Fibroblast of mammary gland (primary cell): Measurements from ENCODE around the gene EXOC6B.

Source experiments
- DNase-seq: peaks from one replicate; pipeline ENCODE4 v3.0.0-alpha.2; 2010; ENCODE audit warnings: low read depth
- H3K4me3 ChIP-seq: 2 replicates; pipeline ENCODE4 v1.5.1; 2011; ENCODE audit warnings: low read depth, mild to moderate bottlenecking, low read length, moderate library complexity; ENCODE audit not compliant: control insufficient read depth
- CTCF ChIP-seq: conservative IDR thresholded peaks from 2 replicates; pipeline ENCODE4 v1.5.1; 2011; ENCODE audit warnings: low read depth, low read length, inconsistent platforms; ENCODE audit not compliant: control insufficient read depth, insufficient read depth

Gene EXOC6B

GRCh38 chr2:72175636-72176035 lies 650.2 kb downstream of the EXOC6B start:
- TF ChIP-seq CTCF: no peak
- DNase-seq: no peak

GRCh38 chr2:72173640-72174321 lies 652.1 kb downstream of the EXOC6B start:
- no peak for TF ChIP-seq CTCF
- no peak for DNase-seq
- H3K4me3 ChIP-seq: no peak overlapping the region

More at GRCh38 chr2:72175636-72176035, 650.2 kb downstream of the EXOC6B start:
- H3K4me3 ChIP-seq: no peak overlapping the region

GRCh38 chr2:72172478-72172877 lies 653.4 kb downstream of the EXOC6B start:
- no peak overlapping the region for H3K4me3 ChIP-seq
- TF ChIP-seq CTCF: no peak
- DNase-seq: no peak

- DNase-seq: no peak
- no peak for TF ChIP-seq CTCF
- H3K4me3 ChIP-seq: no peak overlapping the region
These were observed 659.6 kb downstream of the EXOC6B start for GRCh38 chr2:72166279-72166678.

- DNase-seq: peak; percentile 24
- TF ChIP-seq CTCF: no peak
- H3K4me3 ChIP-seq: no peak overlapping the region
These were observed 660.0 kb downstream of the EXOC6B start for GRCh38 chr2:72165792-72166191.

GRCh38 chr2:72162574-72162973 lies 663.3 kb downstream of the EXOC6B start:
- no peak overlapping the region for H3K4me3 ChIP-seq
- no peak for TF ChIP-seq CTCF
- no peak for DNase-seq
